HG03066 (cell line): Measurements from ENCODE around the gene AKAP13.
"Not testable (repeated sequence)": the region's sequence is repeated elsewhere in the genome, so short reads cannot be mapped to it uniquely, and the experiment has no call there.

Experiments used
- ATAC-seq: cut with Tn5 transposase; IDR thresholded peaks from one replicate; pipeline ENCODE4 v1.9.1; 2021; ENCODE audit warnings: low read depth; ENCODE audit not compliant: unreplicated experiment

Gene AKAP13

GRCh38 chr15:85440451-85440850 is 60.0 kb downstream of the AKAP13 start:
- ATAC-seq: peak; percentile 58

GRCh38 chr15:85441854-85442253 is 61.5 kb downstream of the AKAP13 start:
- not testable (repeated sequence) for ATAC-seq

GRCh38 chr15:85443046-85443445 is 62.6 kb downstream of the AKAP13 start:
- no peak for ATAC-seq

- ATAC-seq: no peak
Measured at GRCh38 chr15:85443593-85444087, 63.2 kb downstream of the AKAP13 start.

GRCh38 chr15:85444122-85444745 is 63.8 kb downstream of the AKAP13 start:
- ATAC-seq: no peak

GRCh38 chr15:85445361-85445760 is 65.0 kb downstream of the AKAP13 start:
- ATAC-seq: no peak

GRCh38 chr15:85451099-85451700 is 70.8 kb downstream of the AKAP13 start:
- ATAC-seq: no peak

- ATAC-seq: no peak
Measured at GRCh38 chr15:85452436-85452835, 72.0 kb downstream of the AKAP13 start.

- no peak for ATAC-seq
Measured at GRCh38 chr15:85453144-85453872, 72.9 kb downstream of the AKAP13 start.

- ATAC-seq: no peak
Measured at GRCh38 chr15:85454403-85454802, 74.0 kb downstream of the AKAP13 start.

- ATAC-seq: no peak
Measured at GRCh38 chr15:85455891-85456290, 75.5 kb downstream of the AKAP13 start.

- ATAC-seq: no peak
Measured at GRCh38 chr15:85456798-85457197, 76.4 kb downstream of the AKAP13 start.

- ATAC-seq: peak; percentile 81
Measured at GRCh38 chr15:85457392-85457968, 77.1 kb downstream of the AKAP13 start.

GRCh38 chr15:85458764-85459163 is 78.4 kb downstream of the AKAP13 start:
- no peak for ATAC-seq

GRCh38 chr15:85462029-85462428 is 81.6 kb downstream of the AKAP13 start:
- no peak for ATAC-seq

GRCh38 chr15:85463276-85463892 is 83.0 kb downstream of the AKAP13 start:
- no peak for ATAC-seq

- ATAC-seq: no peak
Measured at GRCh38 chr15:85463976-85464375, 83.6 kb downstream of the AKAP13 start.

GRCh38 chr15:85464471-85464870 is 84.1 kb downstream of the AKAP13 start:
- ATAC-seq: no peak

GRCh38 chr15:85470563-85471271 is 90.3 kb downstream of the AKAP13 start:
- ATAC-seq: no peak

- no peak for ATAC-seq
Measured at GRCh38 chr15:85472349-85472748, 91.9 kb downstream of the AKAP13 start.
